Astrocyte of the spinal cord (primary cell): ENCODE results near the gene STPG3.

ENCODE experiments used
- DNase-seq: peaks from one replicate; pipeline ENCODE4 v3.0.0; 2011; ENCODE audit warnings: low read depth, low spot score
- H3K4me3 ChIP-seq: 2 replicates; pipeline ENCODE4 v1.5.1; 2011; ENCODE audit warnings: low read depth, mild to moderate bottlenecking, low read length, moderate library complexity
- in situ Hi-C: cut with HindIII; loops from 2 replicates; pipeline ENCODE4 v1.10.0; 2017; ENCODE audit warnings: low sequenced_read_pairs
- TF ChIP-seq, protein P1 (sequence below): IDR thresholded peaks from 2 replicates; pipeline ENCODE4 v1.5.1; 2012; ENCODE audit warnings: low read depth, mild to moderate bottlenecking, low read length, inconsistent platforms

The STPG3 gene

DNA sequence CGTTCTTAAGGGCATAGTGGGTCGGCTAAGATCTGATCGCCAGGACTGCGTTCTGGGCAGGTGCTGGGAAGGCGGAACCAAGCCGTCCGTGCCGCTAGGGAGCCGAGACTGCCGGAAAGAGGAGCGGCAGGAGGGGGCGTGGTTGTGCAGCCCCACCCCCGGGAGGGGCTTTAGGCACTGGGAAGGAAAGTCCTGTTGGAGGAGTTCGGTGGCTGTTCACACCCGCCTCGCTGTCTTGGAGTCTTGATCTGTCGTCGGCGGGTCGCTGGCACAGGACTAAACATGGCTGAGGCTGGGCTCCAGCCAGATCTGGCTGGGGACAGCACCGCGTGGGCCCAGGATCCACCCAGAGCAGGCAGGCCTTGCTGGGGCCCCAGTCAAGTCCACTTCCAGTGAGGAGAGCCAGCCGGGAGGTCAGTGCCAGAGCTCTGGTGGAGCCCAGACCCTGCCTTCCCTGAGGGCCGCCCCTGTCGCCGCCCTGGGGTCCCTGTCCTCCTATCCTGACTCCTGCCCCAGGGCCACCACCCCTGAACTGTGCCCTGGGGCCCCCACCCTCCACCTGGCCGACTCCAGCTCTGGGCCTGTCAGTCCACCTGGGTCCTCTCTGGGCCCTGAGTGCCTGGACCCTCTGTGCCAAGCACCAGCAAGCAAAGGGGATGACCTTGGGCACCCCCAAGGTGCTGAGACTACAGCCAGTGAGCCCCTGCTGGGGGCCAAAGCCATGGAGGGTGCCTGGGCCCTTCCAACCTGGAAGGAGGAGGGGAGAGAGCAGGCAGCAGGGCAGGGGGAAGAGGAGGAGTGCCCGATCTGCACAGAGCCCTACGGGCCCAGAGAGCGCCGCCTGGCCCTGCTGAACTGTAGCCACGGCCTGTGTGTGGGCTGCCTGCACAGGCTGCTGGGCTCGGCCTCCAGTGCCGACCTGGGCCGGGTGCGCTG, 33.5 kb upstream of the STPG3 start:
- DNase-seq, result no peak
- in situ Hi-C loops, result no loop called here
- TF ChIP-seq, protein P1, sequence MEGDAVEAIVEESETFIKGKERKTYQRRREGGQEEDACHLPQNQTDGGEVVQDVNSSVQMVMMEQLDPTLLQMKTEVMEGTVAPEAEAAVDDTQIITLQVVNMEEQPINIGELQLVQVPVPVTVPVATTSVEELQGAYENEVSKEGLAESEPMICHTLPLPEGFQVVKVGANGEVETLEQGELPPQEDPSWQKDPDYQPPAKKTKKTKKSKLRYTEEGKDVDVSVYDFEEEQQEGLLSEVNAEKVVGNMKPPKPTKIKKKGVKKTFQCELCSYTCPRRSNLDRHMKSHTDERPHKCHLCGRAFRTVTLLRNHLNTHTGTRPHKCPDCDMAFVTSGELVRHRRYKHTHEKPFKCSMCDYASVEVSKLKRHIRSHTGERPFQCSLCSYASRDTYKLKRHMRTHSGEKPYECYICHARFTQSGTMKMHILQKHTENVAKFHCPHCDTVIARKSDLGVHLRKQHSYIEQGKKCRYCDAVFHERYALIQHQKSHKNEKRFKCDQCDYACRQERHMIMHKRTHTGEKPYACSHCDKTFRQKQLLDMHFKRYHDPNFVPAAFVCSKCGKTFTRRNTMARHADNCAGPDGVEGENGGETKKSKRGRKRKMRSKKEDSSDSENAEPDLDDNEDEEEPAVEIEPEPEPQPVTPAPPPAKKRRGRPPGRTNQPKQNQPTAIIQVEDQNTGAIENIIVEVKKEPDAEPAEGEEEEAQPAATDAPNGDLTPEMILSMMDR, result no peak
- H3K4me3 ChIP-seq, result no peak overlapping the region

DNA sequence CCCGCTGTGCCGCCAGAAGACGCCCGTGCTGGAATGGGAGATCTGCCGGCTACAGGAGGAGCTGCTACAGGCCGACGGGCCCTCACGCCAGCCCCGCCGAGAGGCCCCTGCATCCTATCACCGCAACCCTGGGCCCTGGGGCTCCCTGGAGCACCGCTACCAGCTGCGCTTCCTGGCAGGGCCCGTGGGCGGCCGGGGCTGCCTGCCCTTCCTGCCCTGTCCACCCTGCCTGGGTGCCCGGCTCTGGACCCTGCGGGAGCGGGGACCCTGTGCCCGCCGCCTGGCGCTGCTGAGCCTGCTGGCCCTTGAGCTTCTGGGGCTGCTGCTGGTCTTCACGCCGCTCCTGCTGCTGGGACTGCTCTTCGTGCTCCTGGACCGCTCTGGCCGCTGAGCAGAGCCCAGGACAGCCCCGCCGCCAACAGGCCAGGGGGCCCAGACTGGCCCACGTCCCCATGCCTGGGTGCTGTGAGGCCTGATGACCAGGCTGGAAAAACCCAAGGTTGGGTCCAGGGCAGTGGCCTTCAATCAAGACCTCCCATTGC, 32.8 kb upstream of the STPG3 start:
- in situ Hi-C loops, result no loop called here
- TF ChIP-seq, protein P1, result no peak
- H3K4me3 ChIP-seq, result no peak overlapping the region
- DNase-seq, result no peak

DNA sequence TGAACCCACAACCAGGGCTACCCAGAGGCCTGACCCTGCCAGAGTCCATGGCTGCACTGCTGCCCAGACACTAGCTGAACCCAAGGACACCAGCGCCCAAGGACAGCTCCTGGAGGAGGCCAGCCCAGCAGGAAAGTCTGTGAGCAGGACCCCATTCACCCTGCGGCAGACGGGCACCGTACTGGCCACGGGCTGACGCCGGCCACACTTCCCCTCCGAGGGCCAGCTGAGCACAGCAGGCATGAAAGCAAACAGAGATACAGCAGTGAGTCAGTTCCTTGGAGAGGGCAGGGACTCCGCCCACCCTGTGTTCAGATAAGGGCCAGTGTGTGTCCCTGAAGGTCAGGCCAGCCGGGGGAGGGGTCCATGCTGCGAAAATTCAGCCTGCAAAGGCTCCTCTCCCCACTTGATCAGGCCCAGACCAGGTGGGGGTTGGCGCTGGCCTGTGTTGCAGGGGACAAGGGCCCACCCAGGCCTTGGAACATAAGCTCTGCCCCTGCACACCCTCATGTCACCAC, 32.3 kb upstream of the STPG3 start:
- DNase-seq, result peak; percentile 31
- in situ Hi-C loops, result no loop called here
- no peak overlapping the region for H3K4me3 ChIP-seq
- TF ChIP-seq, protein P1, result no peak

DNA sequence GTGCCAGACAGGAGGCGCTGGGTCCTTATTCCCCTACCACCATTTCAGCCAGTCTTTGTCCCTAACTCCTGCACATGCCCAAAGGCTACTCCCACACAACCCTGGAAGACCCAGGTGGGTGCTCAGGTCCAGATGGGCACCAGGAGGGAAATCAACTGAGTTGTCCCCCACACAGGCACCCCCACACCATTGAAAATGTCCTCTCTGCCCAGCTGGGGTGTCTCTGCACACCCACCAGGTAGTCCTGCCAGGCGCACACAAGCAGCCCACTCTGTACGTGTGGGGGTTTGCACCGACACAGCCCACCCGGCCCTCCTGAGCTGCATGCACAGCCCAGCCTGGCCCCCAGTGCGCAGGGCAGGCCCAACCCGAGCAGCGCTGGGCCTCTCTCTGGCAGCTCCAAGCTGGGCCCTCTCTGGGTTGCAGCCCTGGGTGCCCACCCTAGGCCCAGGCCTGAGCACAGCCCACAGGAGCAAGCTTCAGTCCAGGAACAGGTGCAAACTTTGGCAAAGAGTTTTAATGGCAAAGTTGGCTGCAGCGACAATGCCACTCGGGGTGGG, 31.2 kb upstream of the STPG3 start:
- no peak for DNase-seq
- in situ Hi-C loops, result no loop called here
- H3K4me3 ChIP-seq, result no peak overlapping the region
- TF ChIP-seq, protein P1, result no peak

DNA sequence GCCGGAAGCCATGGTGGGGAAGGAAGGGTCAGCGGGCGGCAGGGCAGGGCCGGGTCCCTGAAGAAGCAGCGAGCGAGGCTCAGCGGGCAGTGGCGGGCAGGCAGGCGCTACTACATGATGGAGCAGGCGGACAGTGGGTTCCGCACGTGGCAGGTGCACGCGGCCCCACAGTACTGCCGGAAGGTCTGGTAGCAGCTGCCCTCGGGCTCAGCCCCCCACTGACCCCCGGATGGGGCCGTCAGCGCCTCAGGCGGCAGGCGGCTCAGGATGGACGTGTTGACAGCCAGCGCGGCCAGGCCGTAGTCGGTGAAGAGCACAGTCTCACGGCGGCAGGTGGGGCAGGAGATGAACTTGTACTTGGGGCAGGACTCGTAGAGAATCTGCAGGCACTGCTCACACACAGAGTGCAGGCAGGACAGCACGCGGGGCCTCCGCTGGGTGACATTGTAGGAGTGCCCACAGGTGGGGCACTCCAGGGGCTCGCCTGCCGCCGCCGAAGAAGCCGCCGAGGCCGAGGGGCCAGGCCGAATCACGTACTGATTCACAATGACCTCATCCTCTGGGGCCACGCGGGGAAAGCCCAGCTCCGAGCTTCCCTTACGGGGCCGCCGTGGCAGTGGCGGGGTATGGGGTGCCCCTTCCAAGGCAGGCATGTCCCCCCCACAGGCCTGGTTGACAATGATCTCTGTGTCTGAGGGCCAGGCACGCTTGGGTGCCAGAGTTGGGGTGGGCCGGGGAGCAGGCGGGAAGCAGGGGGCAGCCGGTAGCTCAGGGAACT, 30.6 kb upstream of the STPG3 start:
- H3K4me3 ChIP-seq, result no peak overlapping the region
- TF ChIP-seq, protein P1, result no peak
- in situ Hi-C loops, result no loop called here
- DNase-seq, result no peak

DNA sequence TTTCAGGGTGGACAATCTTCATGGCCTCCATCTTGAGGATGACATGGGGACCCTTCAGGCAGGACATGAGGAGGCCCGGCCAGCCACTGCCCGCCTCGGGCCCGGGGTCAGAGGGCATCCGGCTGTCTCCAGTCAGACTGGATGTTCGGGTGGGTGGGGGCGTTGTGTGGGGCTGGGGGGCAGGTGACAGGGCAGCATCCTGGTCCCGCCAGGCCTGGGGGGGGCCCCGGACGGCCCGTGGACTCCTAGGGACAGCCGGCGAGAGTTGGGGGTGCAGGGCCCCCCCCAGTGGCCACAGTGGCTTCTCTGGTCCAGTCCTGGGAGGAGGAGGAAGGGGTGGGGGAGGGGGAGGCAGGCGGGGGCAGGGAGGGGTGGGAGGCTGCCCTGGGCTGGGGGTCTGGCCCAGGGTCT, 30.0 kb upstream of the STPG3 start:
- in situ Hi-C loops, result no loop called here
- TF ChIP-seq, protein P1, result no peak
- DNase-seq, result no peak
- H3K4me3 ChIP-seq, result no peak overlapping the region
